HG03060 (cell line): ENCODE results near the gene PUS3.

Source experiments
- ATAC-seq: cut with Tn5 transposase; IDR thresholded peaks from one replicate; pipeline ENCODE4 v1.9.1; 2021; ENCODE audit warnings: low read depth, moderate number of reproducible peaks; ENCODE audit not compliant: unreplicated experiment

The PUS3 gene

GRCh38 chr11:125941619-125942611, 38.9 kb upstream of the PUS3 start:
- ATAC-seq = no peak

- no peak for ATAC-seq
Measured at GRCh38 chr11:125941267-125941618, 38.2 kb upstream of the PUS3 start.

GRCh38 chr11:125940145-125940544, 37.1 kb upstream of the PUS3 start:
- ATAC-seq = no peak

- no peak for ATAC-seq
Measured at GRCh38 chr11:125939081-125939521, 36.1 kb upstream of the PUS3 start.

GRCh38 chr11:125938418-125938817, 35.4 kb upstream of the PUS3 start:
- ATAC-seq = no peak

- no peak for ATAC-seq
Measured at GRCh38 chr11:125935618-125936199, 32.7 kb upstream of the PUS3 start.

GRCh38 chr11:125935056-125935455, 32.0 kb upstream of the PUS3 start:
- ATAC-seq = no peak

GRCh38 chr11:125934473-125934872, 31.5 kb upstream of the PUS3 start:
- no peak for ATAC-seq

- no peak for ATAC-seq
Measured at GRCh38 chr11:125933030-125933813, 30.2 kb upstream of the PUS3 start.

- ATAC-seq = no peak
Measured at GRCh38 chr11:125932301-125932700, 29.3 kb upstream of the PUS3 start.

GRCh38 chr11:125931668-125932067, 28.7 kb upstream of the PUS3 start:
- ATAC-seq = no peak

GRCh38 chr11:125931116-125931515, 28.1 kb upstream of the PUS3 start:
- ATAC-seq = no peak

- no peak for ATAC-seq
Measured at GRCh38 chr11:125930076-125930450, 27.1 kb upstream of the PUS3 start.

GRCh38 chr11:125929445-125930075, 26.6 kb upstream of the PUS3 start:
- ATAC-seq = no peak

GRCh38 chr11:125926682-125927081, 23.7 kb upstream of the PUS3 start:
- ATAC-seq = no peak

GRCh38 chr11:125925804-125926203, 22.8 kb upstream of the PUS3 start:
- no peak for ATAC-seq

GRCh38 chr11:125925247-125925740, 22.3 kb upstream of the PUS3 start:
- no peak for ATAC-seq

GRCh38 chr11:125924384-125925007, 21.5 kb upstream of the PUS3 start:
- no peak for ATAC-seq

- ATAC-seq = no peak
Measured at GRCh38 chr11:125923633-125924032, 20.6 kb upstream of the PUS3 start.

- ATAC-seq = no peak
Measured at GRCh38 chr11:125923012-125923579, 20.1 kb upstream of the PUS3 start.
